HK-2 (cell line): ENCODE data around the gene KCNIP3.
"Not testable (repeated sequence)": the region's sequence is repeated elsewhere in the genome, so short reads cannot be mapped to it uniquely, and the experiment has no call there.

Experiments used
- DNase-seq: peaks from one replicate; pipeline ENCODE4 v3.0.0-alpha.2; 2018; ENCODE audit not compliant: unreplicated experiment

KCNIP3 gene

GRCh38 chr2:95346738-95347671 lies 49.9 kb downstream of the KCNIP3 start:
- peak; percentile 58 for DNase-seq

GRCh38 chr2:95347681-95348608 lies 50.8 kb downstream of the KCNIP3 start:
- DNase-seq, result no peak

GRCh38 chr2:95348609-95349567 lies 51.7 kb downstream of the KCNIP3 start:
- DNase-seq, result no peak

- no peak for DNase-seq
Measured at GRCh38 chr2:95349568-95350322, 52.6 kb downstream of the KCNIP3 start.

GRCh38 chr2:95350368-95350767 lies 53.2 kb downstream of the KCNIP3 start:
- no peak for DNase-seq

- DNase-seq, result no peak
Measured at GRCh38 chr2:95350774-95351597, 53.8 kb downstream of the KCNIP3 start.

- no peak for DNase-seq
Measured at GRCh38 chr2:95351598-95351915, 54.4 kb downstream of the KCNIP3 start.

- no peak for DNase-seq
Measured at GRCh38 chr2:95352310-95353054, 55.3 kb downstream of the KCNIP3 start.

- DNase-seq, result no peak
Measured at GRCh38 chr2:95353055-95353575, 56.0 kb downstream of the KCNIP3 start.

- no peak for DNase-seq
Measured at GRCh38 chr2:95353613-95354468, 56.7 kb downstream of the KCNIP3 start.

- DNase-seq, result no peak
Measured at GRCh38 chr2:95354469-95354901, 57.3 kb downstream of the KCNIP3 start.

GRCh38 chr2:95354925-95355324 lies 57.8 kb downstream of the KCNIP3 start:
- no peak for DNase-seq

GRCh38 chr2:95355486-95355885 lies 58.3 kb downstream of the KCNIP3 start:
- DNase-seq, result not testable (repeated sequence)

GRCh38 chr2:95356821-95357700 lies 59.9 kb downstream of the KCNIP3 start:
- DNase-seq, result no peak

- no peak for DNase-seq
Measured at GRCh38 chr2:95357717-95358280, 60.7 kb downstream of the KCNIP3 start.

- no peak for DNase-seq
Measured at GRCh38 chr2:95359031-95359430, 61.9 kb downstream of the KCNIP3 start.
